GM04504 (cell line): Measurements from ENCODE around the gene TENT5A.
"Not testable (repeated sequence)": the region's sequence is repeated elsewhere in the genome, so short reads cannot be mapped to it uniquely, and the experiment has no call there.

Experiments
- DNase-seq: peaks from one replicate; pipeline ENCODE4 v3.0.0-alpha.2; 2012; ENCODE audit warnings: low read depth

The TENT5A gene

GRCh38 chr6:81750681-81751387 lies 1.6 kb downstream of the TENT5A start:
- no peak for DNase-seq

GRCh38 chr6:81750200-81750599 lies 2.3 kb downstream of the TENT5A start:
- no peak for DNase-seq

- no peak for DNase-seq
Measured at GRCh38 chr6:81749707-81750106, 2.8 kb downstream of the TENT5A start.

- DNase-seq, result no peak
Measured at GRCh38 chr6:81748994-81749393, 3.5 kb downstream of the TENT5A start.

- DNase-seq, result no peak
Measured at GRCh38 chr6:81747327-81747726, 5.2 kb downstream of the TENT5A start.

GRCh38 chr6:81744131-81744530 lies 8.3 kb downstream of the TENT5A start:
- no peak for DNase-seq

GRCh38 chr6:81743649-81744048 lies 8.8 kb downstream of the TENT5A start:
- no peak for DNase-seq

GRCh38 chr6:81741689-81742088 lies 10.8 kb downstream of the TENT5A start:
- DNase-seq, result no peak

GRCh38 chr6:81740591-81740990 lies 11.9 kb downstream of the TENT5A start:
- DNase-seq, result not testable (repeated sequence)

GRCh38 chr6:81739230-81740195 lies 13.0 kb downstream of the TENT5A start:
- no peak for DNase-seq

GRCh38 chr6:81736428-81736827 lies 16.1 kb downstream of the TENT5A start:
- DNase-seq, result no peak

- no peak for DNase-seq
Measured at GRCh38 chr6:81735756-81736380, 16.6 kb downstream of the TENT5A start.

GRCh38 chr6:81734500-81735150 lies 17.9 kb downstream of the TENT5A start:
- DNase-seq, result no peak

- DNase-seq, result no peak
Measured at GRCh38 chr6:81734081-81734480, 18.4 kb downstream of the TENT5A start.

- no peak for DNase-seq
Measured at GRCh38 chr6:81731814-81732213, 20.7 kb downstream of the TENT5A start.

GRCh38 chr6:81727876-81728517 lies 24.5 kb downstream of the TENT5A start:
- no peak for DNase-seq

GRCh38 chr6:81725127-81725526 lies 27.4 kb downstream of the TENT5A start:
- no peak for DNase-seq

- DNase-seq, result no peak
Measured at GRCh38 chr6:81722506-81723223, 29.8 kb downstream of the TENT5A start.

- DNase-seq, result no peak
Measured at GRCh38 chr6:81720427-81720826, 32.1 kb downstream of the TENT5A start.

- no peak for DNase-seq
Measured at GRCh38 chr6:81718126-81718525, 34.4 kb downstream of the TENT5A start.

GRCh38 chr6:81714684-81715083 lies 37.8 kb downstream of the TENT5A start:
- no peak for DNase-seq
